NB4 (cell line): Measurements from ENCODE around the gene RBM4.

Experiments used
- CTCF ChIP-seq: IDR thresholded peaks from one replicate; pipeline ENCODE4 v1.5.1; 2012; ENCODE audit warnings: low read depth, low read length
- MAX ChIP-seq: IDR thresholded peaks from 2 replicates; pipeline ENCODE4 v1.6.1; 2011; ENCODE audit warnings: low read depth, low read length
- POLR2A ChIP-seq: IDR thresholded peaks from 2 replicates; pipeline ENCODE4 v1.6.1; 2011; ENCODE audit warnings: mild to moderate bottlenecking; ENCODE audit not compliant: insufficient read length; ENCODE audit errors: extremely low read depth

GRCh38 chr11:66691311-66691980 lies 52.9 kb downstream of the RBM4 start:
- TF ChIP-seq POLR2A: no peak
- no peak for TF ChIP-seq CTCF
- no peak for TF ChIP-seq MAX
